Trophoblast cell (in vitro differentiated cells and primary cell): ENCODE data around the gene LUC7L3.

ENCODE experiments used
- DNase-seq, 2 donors: peaks; one replicate each; pipeline ENCODE4 v3.0.0-alpha.2; 2016
- H2AFZ ChIP-seq: 2 replicates; pipeline ENCODE4 v1.6.1; 2013; ENCODE audit warnings: low read length, moderate library complexity, mild to moderate bottlenecking; ENCODE audit not compliant: insufficient read depth, poor library complexity
- H2AK5ac ChIP-seq: 2 replicates; pipeline ENCODE4 v1.6.1; 2013; ENCODE audit warnings: mild to moderate bottlenecking, low read length
- H2BK120ac ChIP-seq: 2 replicates; pipeline ENCODE4 v1.6.1; 2013; ENCODE audit warnings: low read length, mild to moderate bottlenecking, moderate library complexity; ENCODE audit not compliant: insufficient read depth, poor library complexity
- H2BK12ac ChIP-seq: 2 replicates; pipeline ENCODE4 v1.6.1; 2013; ENCODE audit warnings: mild to moderate bottlenecking, low read length, moderate library complexity
- H2BK5ac ChIP-seq: 2 replicates; pipeline ENCODE4 v1.6.1; 2013; ENCODE audit warnings: low read length, low read depth, moderate library complexity, mild to moderate bottlenecking; ENCODE audit not compliant: poor library complexity
- H3K14ac ChIP-seq: 2 replicates; pipeline ENCODE4 v1.6.1; 2013; ENCODE audit warnings: mild to moderate bottlenecking, low read length
- H3K18ac ChIP-seq: 2 replicates; pipeline ENCODE4 v1.6.1; 2013; ENCODE audit warnings: mild to moderate bottlenecking, low read length
- H3K23ac ChIP-seq: 2 replicates; pipeline ENCODE4 v1.6.1; 2013; ENCODE audit warnings: low read length
- H3K27ac ChIP-seq: 2 replicates; pipeline ENCODE4 v1.5.1; 2013; ENCODE audit warnings: low read depth, mild to moderate bottlenecking, inconsistent platforms, low read length, moderate library complexity
- H3K27me3 ChIP-seq: 2 replicates; pipeline ENCODE4 v1.6.1; 2013; ENCODE audit warnings: inconsistent platforms, mild to moderate bottlenecking, low read length, moderate library complexity; ENCODE audit not compliant: insufficient read depth
- H3K36me3 ChIP-seq, 2 experiments: 1 replicate in 1 of 2; 2 replicates in 1 of 2; pipeline ENCODE4 v1.6.1; 2013; ENCODE audit warnings: low read length in 2 of 2, mild to moderate bottlenecking in 2 of 2, moderate library complexity in 1 of 2; ENCODE audit not compliant: insufficient read depth in 2 of 2, control insufficient read depth in 1 of 2
- H3K4ac ChIP-seq: 2 replicates; pipeline ENCODE4 v1.6.1; 2013; ENCODE audit warnings: low read depth, mild to moderate bottlenecking, low read length, moderate library complexity
- H3K4me1 ChIP-seq, 2 experiments: 1 replicate in 1 of 2; 2 replicates in 1 of 2; pipeline ENCODE4 v1.6.1; 2013; ENCODE audit warnings: low read length in 2 of 2, mild to moderate bottlenecking in 2 of 2, moderate library complexity in 1 of 2; ENCODE audit not compliant: insufficient read depth in 2 of 2, control insufficient read depth in 1 of 2
- H3K4me2 ChIP-seq: 2 replicates; pipeline ENCODE4 v1.6.1; 2013; ENCODE audit warnings: inconsistent platforms, mild to moderate bottlenecking, low read length, moderate library complexity
- H3K4me3 ChIP-seq: 2 replicates; pipeline ENCODE4 v1.5.1; 2013; ENCODE audit warnings: mild to moderate bottlenecking, low read depth, low read length, inconsistent platforms
- H3K79me1 ChIP-seq: one replicate; pipeline ENCODE4 v1.6.1; 2013; ENCODE audit warnings: low read length
- H3K79me2 ChIP-seq: 2 replicates; pipeline ENCODE4 v1.6.1; 2013; ENCODE audit warnings: low read length, mild to moderate bottlenecking; ENCODE audit not compliant: control insufficient read depth, insufficient read depth, poor library complexity
- H3K9ac ChIP-seq: 2 replicates; pipeline ENCODE4 v1.6.1; 2013; ENCODE audit warnings: mild to moderate bottlenecking, low read length
- H3K9me3 ChIP-seq: 2 replicates; pipeline ENCODE4 v1.6.1; 2013; ENCODE audit warnings: low read depth, mild to moderate bottlenecking, control low read depth, inconsistent platforms, low read length; ENCODE audit not compliant: insufficient read depth
- H4K12ac ChIP-seq: 2 replicates; pipeline ENCODE4 v1.6.1; 2013; ENCODE audit warnings: low read depth, mild to moderate bottlenecking, low read length, moderate library complexity
- H4K8ac ChIP-seq: 2 replicates; pipeline ENCODE4 v1.6.1; 2013; ENCODE audit warnings: low read depth, mild to moderate bottlenecking, low read length, moderate library complexity
- H4K91ac ChIP-seq: one replicate; pipeline ENCODE4 v1.6.1; 2013; ENCODE audit warnings: low read depth, mild to moderate bottlenecking, low read length, moderate library complexity
- WGBS: extraction: QIAGEN DNeasy Blood & Tissue Kit; methylation state at CpG from one replicate; pipeline ENCODE4 v1.1.7; 2013; ENCODE audit warnings: missing lambda C conversion rate; ENCODE audit not compliant: insufficient read length, insufficient coverage; ENCODE audit errors: extremely low coverage; 5-methylcytosine and 5-hydroxymethylcytosine counted together

Gene LUC7L3

GRCh38 chr17:50763716-50764475, 44.5 kb downstream of the LUC7L3 start:
- no peak overlapping the region for H3K18ac ChIP-seq
- no peak overlapping the region for H2BK120ac ChIP-seq
- no peak overlapping the region for H3K4me3 ChIP-seq
- H3K27me3 ChIP-seq: no peaks in the 10 kb centered on the region
- no peaks in the 10 kb centered on the region for H3K79me2 ChIP-seq
- H2AFZ ChIP-seq: no peak overlapping the region
- no peaks in the 10 kb centered on the region for H3K79me1 ChIP-seq
- H3K9ac ChIP-seq: no peak overlapping the region
- no peak overlapping the region for H4K8ac ChIP-seq
- no peak overlapping the region for H4K91ac ChIP-seq
- no CpG with 5 or more reads among the region's 2 CpGs for WGBS
- no peak overlapping the region for H3K4ac ChIP-seq
- no peak overlapping the region for H3K14ac ChIP-seq
- H4K12ac ChIP-seq: no peak overlapping the region
- peaks cover 12 to 14% of the 10 kb centered on the region in 2 experiments for H3K4me1 ChIP-seq
- H2AK5ac ChIP-seq: no peak overlapping the region
- H3K4me2 ChIP-seq: peak overlapping the region; percentile 5
- peak overlapping the region; percentile 5 for H2BK12ac ChIP-seq
- H3K9me3 ChIP-seq: no peaks in the 10 kb centered on the region
- no peak overlapping the region for H2BK5ac ChIP-seq
- H3K27ac ChIP-seq: no peak overlapping the region
- DNase-seq: peak; percentile 90 to 94
- H3K23ac ChIP-seq: no peak overlapping the region
- no peaks in the 10 kb centered on the region for H3K36me3 ChIP-seq

GRCh38 chr17:50764734-50765149, 45.3 kb downstream of the LUC7L3 start:
- Histone ChIP-seq H3K9ac (no peak overlapping the region), H3K79me1 (no peaks in the 10 kb centered on the region), H2BK12ac (no peak overlapping the region), H2BK120ac (no peak overlapping the region), H3K9me3 (no peaks in the 10 kb centered on the region), H3K36me3 (no peaks in the 10 kb centered on the region), H3K18ac (no peak overlapping the region), H2AFZ (no peak overlapping the region), H3K4me3 (no peak overlapping the region), H4K12ac (no peak overlapping the region), H2AK5ac (no peak overlapping the region), H3K79me2 (no peaks in the 10 kb centered on the region), H3K23ac (no peak overlapping the region), H3K27ac (no peak overlapping the region), H3K4me2 (no peak overlapping the region), H3K14ac (no peak overlapping the region), H3K4me1 (peaks cover 9 to 14% of the 10 kb centered on the region in 2 experiments), H2BK5ac (no peak overlapping the region), H3K27me3 (no peaks in the 10 kb centered on the region), H4K91ac (no peak overlapping the region), H4K8ac (no peak overlapping the region), H3K4ac (no peak overlapping the region)
- no CpG with 5 or more reads among the region's 2 CpGs for WGBS
- DNase-seq: no peak

GRCh38 chr17:50765454-50766221, 46.2 kb downstream of the LUC7L3 start:
- H2AK5ac ChIP-seq: peak overlapping the region; percentile 15
- no peak overlapping the region for H3K9ac ChIP-seq
- no peak overlapping the region for H3K14ac ChIP-seq
- H2BK12ac ChIP-seq: no peak overlapping the region
- no peaks in the 10 kb centered on the region for H3K36me3 ChIP-seq
- H3K23ac ChIP-seq: no peak overlapping the region
- H3K9me3 ChIP-seq: no peaks in the 10 kb centered on the region
- H3K79me1 ChIP-seq: no peaks in the 10 kb centered on the region
- H4K91ac ChIP-seq: no peak overlapping the region
- no CpG with 5 or more reads among the region's 9 CpGs for WGBS
- no peak overlapping the region for H3K4me2 ChIP-seq
- H2AFZ ChIP-seq: no peak overlapping the region
- no peaks in the 10 kb centered on the region for H3K79me2 ChIP-seq
- H3K27me3 ChIP-seq: no peaks in the 10 kb centered on the region
- H3K4me3 ChIP-seq: no peak overlapping the region
- no peak overlapping the region for H3K18ac ChIP-seq
- H2BK5ac ChIP-seq: no peak overlapping the region
- H4K12ac ChIP-seq: no peak overlapping the region
- no peak overlapping the region for H2BK120ac ChIP-seq
- no peak for DNase-seq
- no peak overlapping the region for H3K4ac ChIP-seq
- H3K4me1 ChIP-seq: peaks cover 9 to 14% of the 10 kb centered on the region in 2 experiments
- no peak overlapping the region for H4K8ac ChIP-seq
- no peak overlapping the region for H3K27ac ChIP-seq

GRCh38 chr17:50766222-50767023, 47.0 kb downstream of the LUC7L3 start:
- H3K23ac ChIP-seq: no peak overlapping the region
- H4K91ac ChIP-seq: no peak overlapping the region
- H3K27ac ChIP-seq: no peak overlapping the region
- no peak overlapping the region for H2AK5ac ChIP-seq
- peak overlapping the region; percentile 49 for H3K9ac ChIP-seq
- H3K36me3 ChIP-seq: no peaks in the 10 kb centered on the region
- H2BK5ac ChIP-seq: no peak overlapping the region
- H4K8ac ChIP-seq: no peak overlapping the region
- no peak overlapping the region for H2BK120ac ChIP-seq
- no peak overlapping the region for H3K18ac ChIP-seq
- no peak overlapping the region for H3K14ac ChIP-seq
- no peak overlapping the region for H3K4me3 ChIP-seq
- H4K12ac ChIP-seq: no peak overlapping the region
- no peaks in the 10 kb centered on the region for H3K9me3 ChIP-seq
- DNase-seq: no peak
- H3K79me2 ChIP-seq: no peaks in the 10 kb centered on the region
- H3K4me2 ChIP-seq: no peak overlapping the region
- no peak overlapping the region for H2AFZ ChIP-seq
- H3K27me3 ChIP-seq: no peaks in the 10 kb centered on the region
- no CpG with 5 or more reads among the region's 10 CpGs for WGBS
- H3K4me1 ChIP-seq: peaks cover 9 to 14% of the 10 kb centered on the region in 2 experiments
- H2BK12ac ChIP-seq: no peak overlapping the region
- H3K79me1 ChIP-seq: no peaks in the 10 kb centered on the region
- H3K4ac ChIP-seq: no peak overlapping the region
